SU-DHL-6 (cell line): ENCODE data around the gene UPP1.
"Not testable (repeated sequence)": the region's sequence is repeated elsewhere in the genome, so short reads cannot be mapped to it uniquely, and the experiment has no call there.

Experiments used
- H2AFZ ChIP-seq: fragments of 200-600 bp; sonication (generic); 2 replicates; pipeline ENCODE4 v1.6.1; 2014; ENCODE audit warnings: low read depth, mild to moderate bottlenecking, moderate library complexity, mixed read lengths, antibody characterized with exemption, low read length; ENCODE audit not compliant: severe bottlenecking
- H3F3A ChIP-seq: fragments of 200-600 bp; shearing (Covaris generic); 2 replicates; pipeline ENCODE4 v1.6.0; 2016; ENCODE audit warnings: antibody characterized with exemption, mild to moderate bottlenecking; ENCODE audit not compliant: insufficient read depth
- H3K27ac ChIP-seq: fragments of 200-600 bp; sonication (generic); 2 replicates; pipeline ENCODE4 v1.5.1; 2016; ENCODE audit warnings: low read depth, mild to moderate bottlenecking, low read length, moderate library complexity, mixed read lengths
- H3K27me3 ChIP-seq: fragments of 200-600 bp; sonication (generic), shearing (Covaris generic); 2 replicates; pipeline ENCODE4 v1.6.0; 2014; ENCODE audit warnings: mild to moderate bottlenecking, low read length
- H3K36me3 ChIP-seq: fragments of 200-600 bp; sonication (generic); 2 replicates; pipeline ENCODE4 v1.6.1; 2014; ENCODE audit warnings: mild to moderate bottlenecking, low read length, mixed read lengths
- H3K4me2 ChIP-seq: fragments of 300-600, 200-600 bp; shearing (Covaris generic), sonication (generic); 2 replicates; pipeline ENCODE4 v1.6.0; 2014; ENCODE audit warnings: low read length, low read depth, mild to moderate bottlenecking; ENCODE audit not compliant: poor library complexity, severe bottlenecking
- H3K4me3 ChIP-seq: fragments of 200-600 bp; sonication (generic); 2 replicates; pipeline ENCODE4 v1.5.1; 2014; ENCODE audit warnings: antibody characterized with exemption, low read length, mild to moderate bottlenecking, mixed read lengths; ENCODE audit not compliant: insufficient read depth, poor library complexity, severe bottlenecking
- H3K79me2 ChIP-seq: fragments of 200-600 bp; sonication (generic); 2 replicates; pipeline ENCODE4 v1.6.1; 2014; ENCODE audit warnings: mild to moderate bottlenecking, low read length, moderate library complexity; ENCODE audit not compliant: insufficient read depth
- H3K9ac ChIP-seq: fragments of 200-600 bp; sonication (generic); 2 replicates; pipeline ENCODE4 v1.7.0; 2014; ENCODE audit warnings: mild to moderate bottlenecking, low read length
- H3K9me2 ChIP-seq: fragments of 200-600 bp; sonication (generic); replicated peaks from 2 replicates; pipeline ENCODE4 v1.6.1; 2014; ENCODE audit warnings: low read length; ENCODE audit not compliant: insufficient read depth
- H3K9me3 ChIP-seq: fragments of 200-600 bp; sonication (generic); 2 replicates; pipeline ENCODE4 v1.6.1; 2014; ENCODE audit warnings: low read length, mixed read lengths; ENCODE audit not compliant: insufficient read depth
- H4K20me1 ChIP-seq: fragments of 200-600 bp; sonication (generic); 2 replicates; pipeline ENCODE4 v1.6.1; 2014; ENCODE audit warnings: low read depth, mild to moderate bottlenecking, antibody characterized with exemption, low read length, moderate library complexity, mixed read lengths
- EZH2phosphoT487 ChIP-seq: fragments of 200-600 bp; sonication (generic), shearing (Covaris generic); conservative IDR thresholded peaks from 2 replicates; pipeline ENCODE4 v1.6.1; 2018; ENCODE audit warnings: mild to moderate bottlenecking, antibody characterized with exemption, low read length, moderate library complexity, mixed read lengths
- TF ChIP-seq, protein P1 (sequence below): fragments of 200-600 bp; sonication (generic); IDR thresholded peaks from one replicate; pipeline ENCODE4 v1.5.1; 2017; ENCODE audit warnings: antibody characterized with exemption, mild to moderate bottlenecking, low read length, moderate library complexity; ENCODE audit not compliant: insufficient read depth, poor library complexity, severe bottlenecking

Gene UPP1

DNA sequence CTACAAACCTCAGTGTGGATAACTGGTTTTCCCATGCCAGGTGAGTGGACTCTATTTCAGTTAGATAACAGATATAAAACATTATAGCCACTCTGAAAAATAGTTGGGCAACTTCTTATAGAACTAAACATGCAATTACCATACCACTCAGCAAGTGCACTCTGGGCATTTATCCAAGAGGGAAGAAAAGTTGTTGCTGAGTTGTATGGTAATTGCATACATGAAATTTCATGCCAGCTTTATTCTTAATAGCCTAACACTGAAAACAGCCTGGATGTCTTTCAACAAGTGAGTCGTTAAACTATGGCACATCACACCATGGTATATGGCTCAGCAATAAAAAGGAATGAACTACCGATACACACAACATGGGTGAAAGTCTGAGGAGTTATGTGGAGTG, 10.6 kb upstream of the UPP1 start:
- H3K9ac ChIP-seq = no peak overlapping the region
- no peak for TF ChIP-seq EZH2phosphoT487
- TF ChIP-seq, protein P1, sequence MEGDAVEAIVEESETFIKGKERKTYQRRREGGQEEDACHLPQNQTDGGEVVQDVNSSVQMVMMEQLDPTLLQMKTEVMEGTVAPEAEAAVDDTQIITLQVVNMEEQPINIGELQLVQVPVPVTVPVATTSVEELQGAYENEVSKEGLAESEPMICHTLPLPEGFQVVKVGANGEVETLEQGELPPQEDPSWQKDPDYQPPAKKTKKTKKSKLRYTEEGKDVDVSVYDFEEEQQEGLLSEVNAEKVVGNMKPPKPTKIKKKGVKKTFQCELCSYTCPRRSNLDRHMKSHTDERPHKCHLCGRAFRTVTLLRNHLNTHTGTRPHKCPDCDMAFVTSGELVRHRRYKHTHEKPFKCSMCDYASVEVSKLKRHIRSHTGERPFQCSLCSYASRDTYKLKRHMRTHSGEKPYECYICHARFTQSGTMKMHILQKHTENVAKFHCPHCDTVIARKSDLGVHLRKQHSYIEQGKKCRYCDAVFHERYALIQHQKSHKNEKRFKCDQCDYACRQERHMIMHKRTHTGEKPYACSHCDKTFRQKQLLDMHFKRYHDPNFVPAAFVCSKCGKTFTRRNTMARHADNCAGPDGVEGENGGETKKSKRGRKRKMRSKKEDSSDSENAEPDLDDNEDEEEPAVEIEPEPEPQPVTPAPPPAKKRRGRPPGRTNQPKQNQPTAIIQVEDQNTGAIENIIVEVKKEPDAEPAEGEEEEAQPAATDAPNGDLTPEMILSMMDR = no peak
- H4K20me1 ChIP-seq = no peaks in the 10 kb centered on the region
- no peaks in the 10 kb centered on the region for H3K27me3 ChIP-seq
- H3K9me3 ChIP-seq = no peaks in the 10 kb centered on the region
- no peaks in the 10 kb centered on the region for H3K79me2 ChIP-seq
- no peak overlapping the region for H3K27ac ChIP-seq
- H2AFZ ChIP-seq = no peak overlapping the region
- no peak overlapping the region for H3K4me2 ChIP-seq
- no peaks in the 10 kb centered on the region for H3K9me2 ChIP-seq
- H3K36me3 ChIP-seq = no peaks in the 10 kb centered on the region
- no peak overlapping the region for H3K4me3 ChIP-seq
- no peaks in the 10 kb centered on the region for H3F3A ChIP-seq

- H3K27ac ChIP-seq, H3K9me2 ChIP-seq, H3K36me3 ChIP-seq, H3K4me3 ChIP-seq, H3K9ac ChIP-seq, H3F3A ChIP-seq, H3K9me3 ChIP-seq, H3K27me3 ChIP-seq, H4K20me1 ChIP-seq, H3K4me2 ChIP-seq, H3K79me2 ChIP-seq, H2AFZ ChIP-seq: not testable (repeated sequence)
Measured at GRCh38 chr7:48082378-48082777, 6.7 kb upstream of the UPP1 start.

DNA sequence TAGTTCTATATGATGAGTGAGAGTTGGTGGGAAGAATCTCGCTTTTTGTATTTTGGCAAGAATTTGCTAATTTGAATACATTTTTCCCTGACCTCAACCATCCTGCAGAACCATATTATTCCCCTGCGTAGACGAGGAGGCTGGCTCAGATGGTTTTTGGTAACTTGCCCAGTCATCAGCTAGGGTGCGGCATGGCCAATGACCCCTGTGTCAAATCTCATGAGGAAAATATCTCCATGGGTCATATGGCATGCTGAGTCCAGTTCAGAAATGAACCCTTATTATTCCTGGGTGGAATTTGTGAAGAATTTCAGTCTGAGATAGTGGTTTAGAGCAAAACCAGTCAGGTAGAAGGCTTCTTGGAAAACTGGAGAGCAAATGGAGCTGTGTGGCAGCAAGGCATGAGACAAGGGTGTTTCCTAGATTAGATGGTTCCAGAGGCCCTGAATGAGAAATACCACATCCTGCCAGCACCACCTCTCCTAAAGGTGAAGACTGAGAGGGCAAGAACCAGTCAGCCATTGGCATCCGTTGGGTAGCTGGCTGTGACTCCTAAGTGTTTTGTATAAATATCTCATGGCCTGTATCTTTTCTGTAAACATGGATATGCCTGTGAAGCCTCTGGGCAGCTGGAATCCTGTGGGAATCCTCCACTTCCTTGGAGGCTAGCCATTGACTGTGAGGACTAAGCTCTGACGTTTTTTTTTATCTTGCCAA, 5.8 kb upstream of the UPP1 start:
- Histone ChIP-seq H3K9me2 (no peaks in the 10 kb centered on the region), H3K4me3 (no peak overlapping the region), H3K9me3 (no peaks in the 10 kb centered on the region), H3K27me3 (no peaks in the 10 kb centered on the region), H3F3A (peaks cover 5% of the 10 kb centered on the region; the same call in 1 of the 2 replicates), H4K20me1 (no peaks in the 10 kb centered on the region), H3K9ac (no peak overlapping the region), H3K4me2 (no peak overlapping the region), H3K27ac (no peak overlapping the region), H2AFZ (no peak overlapping the region), H3K79me2 (no peaks in the 10 kb centered on the region), H3K36me3 (no peaks in the 10 kb centered on the region)
- TF ChIP-seq EZH2phosphoT487 = no peak

DNA sequence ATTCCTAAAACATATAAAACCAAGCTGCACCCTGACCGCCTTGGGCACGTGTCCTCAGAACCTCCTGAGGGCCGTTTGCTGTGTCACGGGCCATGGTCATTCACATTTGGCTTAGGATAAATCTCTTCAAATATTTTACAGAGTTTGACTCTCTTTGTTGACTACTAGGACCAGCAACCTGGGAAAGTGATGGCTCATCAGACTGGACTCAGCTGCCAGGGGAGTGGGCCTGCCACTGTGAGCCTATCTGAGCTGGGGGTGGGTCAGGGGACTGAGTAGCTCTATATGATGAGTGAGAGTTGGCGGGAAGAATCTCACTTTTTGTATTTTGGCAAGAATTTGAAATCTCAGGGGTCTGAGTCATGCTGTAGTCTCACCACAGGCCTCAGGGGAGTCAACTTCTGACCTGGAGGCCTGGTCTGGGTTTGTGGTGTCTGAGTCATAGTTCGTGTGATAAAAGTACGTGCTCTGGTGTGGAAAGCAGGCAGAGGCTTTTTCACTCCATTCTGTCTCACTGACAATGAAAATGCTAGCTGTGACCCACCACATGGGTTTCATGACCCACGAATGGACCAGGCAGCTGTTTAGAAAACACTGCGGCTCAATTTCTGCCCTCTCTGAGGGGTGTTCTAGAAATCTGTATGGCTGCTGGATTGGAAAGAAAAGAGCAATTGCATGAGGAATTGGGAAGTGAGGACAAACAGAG, 4.2 kb upstream of the UPP1 start:
- no peaks in the 10 kb centered on the region for H3K9me3 ChIP-seq
- H3K27me3 ChIP-seq = no peaks in the 10 kb centered on the region
- H2AFZ ChIP-seq = peak overlapping the region; percentile 67
- H3K9ac ChIP-seq = peak overlapping the region; percentile 28; the same call in 1 of the 2 replicates
- peak overlapping the region; percentile 52 for H3K27ac ChIP-seq
- no peaks in the 10 kb centered on the region for H3K36me3 ChIP-seq
- no peaks in the 10 kb centered on the region for H3K79me2 ChIP-seq
- no peak for TF ChIP-seq EZH2phosphoT487
- TF ChIP-seq, protein P1 = no peak
- no peaks in the 10 kb centered on the region for H3K9me2 ChIP-seq
- H3K4me3 ChIP-seq = no peak overlapping the region
- peaks cover 5% of the 10 kb centered on the region; the same call in 1 of the 2 replicates for H3F3A ChIP-seq
- H3K4me2 ChIP-seq = peak overlapping the region; percentile 44
- H4K20me1 ChIP-seq = no peaks in the 10 kb centered on the region
